Activated gamma-delta T cell (primary cell): ENCODE results near the gene H19.

ENCODE experiments used
- DNase-seq: peaks from one replicate; lab custom pipeline; 2025; lab: John Stamatoyannopoulos, UW

H19 gene

DNA sequence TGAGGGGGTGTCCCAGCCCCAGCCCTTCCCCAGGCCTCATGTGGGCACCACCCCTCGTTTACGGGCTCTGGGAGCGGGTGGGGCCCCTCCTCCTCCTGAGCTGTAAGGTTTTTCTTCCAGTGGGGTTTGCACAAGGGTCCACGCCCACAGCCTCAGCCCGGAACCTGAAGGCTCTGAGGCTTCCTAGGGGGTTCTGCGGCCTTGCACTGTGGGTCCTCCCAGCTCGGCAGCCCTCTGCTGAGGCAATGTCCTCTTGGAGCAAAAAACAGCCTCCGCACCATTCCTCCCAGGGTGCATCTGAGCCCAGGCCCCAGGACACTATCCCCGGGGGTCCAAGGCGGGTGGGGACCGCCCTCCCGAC lies 14.1 kb downstream of the H19 start:
- DNase-seq, result no peak

DNA sequence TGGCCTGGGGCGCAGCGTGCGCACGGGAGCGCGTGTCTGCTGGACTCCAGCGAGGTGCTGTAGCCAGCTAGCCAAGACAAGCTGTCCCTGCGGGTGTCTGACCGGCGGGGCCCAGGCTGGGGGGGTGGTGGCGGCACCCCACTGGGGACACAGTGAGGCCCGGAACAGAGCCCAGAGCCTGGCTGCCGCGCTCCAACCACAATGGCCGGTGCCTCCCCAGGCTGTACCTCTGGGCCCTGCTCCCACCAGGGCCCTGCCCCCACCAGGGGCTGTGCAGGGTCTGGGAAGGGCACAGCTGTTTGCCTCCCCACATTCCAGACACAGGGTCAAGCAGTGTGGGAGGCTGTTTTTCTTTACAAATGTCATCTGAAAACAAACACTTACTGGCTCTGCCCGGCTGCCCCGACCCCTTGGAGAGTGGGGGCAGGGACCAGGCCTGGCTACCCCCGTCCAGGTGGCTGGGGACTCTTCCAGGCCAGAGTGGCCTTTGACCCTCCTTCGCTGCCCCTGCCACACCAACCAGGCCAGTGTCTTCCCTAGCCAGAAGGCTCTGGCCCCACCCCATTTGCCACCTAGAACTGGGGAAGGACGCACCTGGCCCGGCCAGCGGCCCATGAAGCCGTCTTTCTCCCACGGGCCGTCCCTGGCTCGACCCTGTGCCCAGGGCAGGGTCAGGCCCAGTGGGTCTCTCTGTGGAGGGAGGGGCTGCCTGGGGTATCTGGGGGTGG lies 14.6 kb downstream of the H19 start:
- DNase-seq, result no peak

DNA sequence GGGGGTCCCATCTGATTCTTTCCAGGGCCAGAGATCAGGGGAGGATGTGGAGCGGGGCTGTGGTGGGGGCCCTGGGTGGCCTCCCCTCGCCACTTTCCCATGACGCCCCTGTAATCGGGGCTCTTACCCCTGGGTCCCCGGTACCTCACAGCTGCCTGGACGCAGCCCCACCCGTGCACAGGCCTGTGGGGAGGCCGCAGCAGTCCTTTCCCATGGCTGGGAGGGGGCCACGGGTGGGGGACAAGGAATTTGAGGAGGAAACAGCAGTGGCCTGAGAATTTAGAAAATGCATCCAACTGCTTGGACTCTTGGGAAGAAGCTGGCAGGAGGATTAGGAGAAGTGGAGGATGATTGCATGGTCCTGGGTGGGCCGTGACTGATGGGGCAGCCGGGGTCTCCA lies 18.0 kb downstream of the H19 start:
- DNase-seq, result no peak

GRCh38 chr11:1978720-1979473 lies 18.7 kb downstream of the H19 start:
- no peak for DNase-seq

GRCh38 chr11:1975185-1975584 lies 22.5 kb downstream of the H19 start:
- DNase-seq, result no peak

GRCh38 chr11:1970956-1971355 lies 26.7 kb downstream of the H19 start:
- DNase-seq, result no peak

GRCh38 chr11:1969776-1970175 lies 27.9 kb downstream of the H19 start:
- no peak for DNase-seq

DNA sequence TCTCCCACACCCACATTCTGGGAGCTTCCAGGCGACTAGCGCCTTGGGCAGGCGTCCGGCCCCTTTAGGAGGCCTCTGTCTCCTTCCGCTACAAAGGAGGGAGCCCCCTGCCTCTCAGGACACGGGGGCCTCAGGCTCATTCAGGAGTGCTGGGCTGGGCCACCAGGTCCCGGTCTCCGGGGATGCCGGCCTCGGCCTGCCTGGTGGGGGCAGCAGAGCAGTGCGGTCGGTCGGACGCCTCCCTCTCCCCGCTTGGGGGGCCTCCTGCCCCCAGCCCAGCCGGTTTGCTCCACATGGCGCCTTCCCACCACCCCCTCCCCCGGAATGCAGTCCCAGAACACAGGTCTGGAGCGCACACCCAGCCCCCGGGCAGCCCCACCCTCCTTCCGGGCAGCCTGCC lies 28.6 kb downstream of the H19 start:
- DNase-seq, result no peak

GRCh38 chr11:1968454-1969002 lies 29.1 kb downstream of the H19 start:
- DNase-seq, result no peak

DNA sequence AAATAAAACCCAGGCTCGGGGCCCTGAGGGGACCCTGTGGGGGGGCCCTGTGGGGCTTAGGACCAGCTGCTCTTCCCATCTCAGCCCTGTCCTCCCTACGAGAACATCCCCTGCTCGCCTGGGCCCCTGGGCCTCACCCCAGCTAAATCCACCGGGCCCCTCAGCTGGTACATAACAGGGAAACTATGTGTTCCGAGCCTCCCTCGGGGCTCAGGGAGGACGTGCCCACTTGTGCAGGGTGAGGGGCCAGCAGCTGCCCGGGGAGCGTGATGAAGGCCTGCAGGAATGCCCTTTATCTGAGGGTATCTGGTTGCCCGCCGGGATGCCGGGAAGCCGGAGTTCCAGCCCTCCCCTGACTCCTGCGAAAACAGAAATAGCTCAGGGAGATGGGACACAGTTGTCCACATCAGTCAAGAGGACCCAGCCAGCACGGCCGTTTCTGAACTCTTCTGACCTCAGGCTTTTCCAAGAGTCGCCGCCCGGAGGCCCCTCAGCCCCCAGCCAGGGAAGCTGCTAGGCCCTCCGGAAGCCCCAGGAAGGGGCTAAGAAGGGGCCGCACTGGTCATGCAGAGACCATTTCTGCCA lies 29.9 kb downstream of the H19 start:
- no peak for DNase-seq

- DNase-seq, result no peak
These were observed 31.1 kb downstream of the H19 start for GRCh38 chr11:1966531-1966930.

DNA sequence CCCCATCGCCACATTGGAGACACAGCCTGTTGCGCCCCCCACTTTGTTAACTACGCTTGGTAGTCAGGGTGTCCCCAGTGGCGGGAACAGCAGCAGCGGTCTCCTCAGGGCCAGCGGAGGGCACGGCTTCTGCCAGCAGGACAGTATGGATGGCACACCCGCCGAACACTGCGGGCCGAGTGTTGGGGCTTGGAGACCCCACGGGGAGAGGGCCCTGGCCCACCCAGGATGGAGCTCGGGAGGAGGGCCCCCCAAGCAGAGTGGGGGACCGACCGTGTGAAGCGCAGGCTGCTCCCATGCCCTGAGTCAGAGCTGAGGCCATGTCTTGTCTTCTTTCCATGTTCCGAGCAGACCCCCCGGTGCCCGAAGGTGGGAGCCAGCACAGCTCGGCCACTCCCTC lies 32.7 kb downstream of the H19 start:
- no peak for DNase-seq

- DNase-seq, result no peak
These were observed 33.3 kb downstream of the H19 start for GRCh38 chr11:1964348-1964747.

DNA sequence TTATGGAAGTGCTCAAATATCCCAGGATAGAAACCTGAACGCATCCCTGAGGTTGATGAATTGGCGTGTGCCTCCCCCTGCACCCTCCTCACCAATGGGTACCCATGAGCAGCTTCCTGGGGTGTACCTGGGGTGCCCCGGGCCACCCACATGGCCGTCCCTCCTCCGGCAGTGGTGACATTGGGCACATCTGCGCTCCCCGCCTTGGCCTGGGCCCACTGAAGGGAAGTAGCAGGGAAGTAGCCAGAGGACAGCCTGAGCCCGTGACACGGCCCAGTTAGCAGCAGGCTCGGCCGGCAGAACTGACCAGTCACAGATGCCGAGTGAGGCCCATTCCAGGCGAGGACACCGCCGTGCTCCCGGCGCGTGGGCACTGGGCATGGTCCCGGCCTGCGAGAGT lies 33.8 kb downstream of the H19 start:
- DNase-seq, result no peak

DNA sequence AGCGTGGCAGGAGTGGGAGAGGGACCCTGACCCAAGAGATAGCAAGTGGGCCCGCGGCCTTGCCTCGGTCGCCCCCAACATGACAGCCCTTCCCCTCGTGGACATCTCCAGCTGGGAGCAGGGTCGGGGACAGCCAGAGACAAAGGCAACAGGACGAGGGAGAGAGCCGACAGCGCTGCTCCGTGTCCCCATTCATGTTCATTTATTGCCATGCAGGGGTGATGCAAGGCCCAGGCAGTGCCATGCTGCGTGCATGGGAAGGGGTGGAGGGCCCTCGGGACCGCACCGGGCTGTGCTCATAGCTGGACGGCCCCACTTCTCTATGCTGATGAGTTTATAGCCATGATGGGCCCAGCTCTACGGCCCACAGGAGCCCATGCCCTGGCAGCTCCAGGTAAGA lies 37.9 kb downstream of the H19 start:
- no peak for DNase-seq

DNA sequence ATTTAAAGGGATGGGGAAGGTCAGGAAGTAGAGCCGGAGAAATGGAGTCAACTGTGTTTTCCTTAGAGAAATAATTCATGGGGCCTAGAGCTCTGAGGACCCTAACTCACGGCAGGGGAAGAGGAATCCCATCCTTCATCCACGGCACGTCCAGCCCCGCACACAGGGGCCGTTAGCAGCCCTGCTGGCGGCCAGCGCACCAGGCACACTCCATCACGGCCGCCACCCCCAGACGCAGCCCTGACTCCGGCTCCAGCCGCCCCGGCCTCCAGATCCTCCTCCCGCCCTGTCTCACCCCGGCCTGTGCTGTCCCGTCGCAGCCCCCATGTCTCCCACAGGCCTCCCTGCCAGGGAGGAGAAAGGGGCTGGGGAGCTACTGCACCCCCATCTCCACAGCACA lies 39.3 kb downstream of the H19 start:
- no peak for DNase-seq

GRCh38 chr11:1953489-1954266 lies 44.0 kb downstream of the H19 start:
- no peak for DNase-seq

DNA sequence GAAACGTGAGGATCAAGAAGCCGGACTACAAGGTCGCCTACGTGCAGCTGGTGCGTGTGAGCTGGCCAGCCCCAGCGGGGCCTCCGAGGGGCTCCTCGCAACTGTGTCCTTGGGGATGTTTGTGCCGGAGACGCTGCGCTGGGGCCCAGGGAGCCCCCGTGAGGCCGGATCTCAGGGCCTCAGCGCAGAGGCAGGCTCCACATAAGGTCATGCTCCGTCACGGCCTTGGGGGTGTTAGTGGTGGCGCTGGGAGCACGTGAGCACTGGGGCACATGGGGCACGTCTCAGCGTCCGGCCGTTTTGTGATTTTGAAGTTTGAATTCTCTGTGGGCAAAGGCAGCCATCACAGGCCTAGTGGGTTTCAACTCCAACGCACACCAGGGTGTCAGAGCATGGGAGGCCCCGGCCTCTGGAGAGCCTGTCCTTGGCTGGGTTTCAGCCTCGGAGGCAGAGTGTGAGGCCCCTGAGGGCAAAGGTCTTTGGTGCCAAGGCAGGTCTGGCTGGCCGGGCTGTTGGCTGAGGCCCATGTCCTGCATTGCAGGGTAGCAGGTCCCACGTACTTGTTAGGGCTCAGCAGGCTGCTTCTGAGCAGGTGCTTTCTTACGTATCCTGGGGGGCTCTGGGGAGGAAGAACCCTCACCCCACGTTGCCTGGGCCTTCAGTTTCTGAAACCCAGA lies 44.7 kb downstream of the H19 start:
- DNase-seq, result no peak

- no peak for DNase-seq
These were observed 47.7 kb downstream of the H19 start for GRCh38 chr11:1949922-1950321.

- DNase-seq, result no peak
These were observed 48.3 kb downstream of the H19 start for GRCh38 chr11:1949302-1949701.

DNA sequence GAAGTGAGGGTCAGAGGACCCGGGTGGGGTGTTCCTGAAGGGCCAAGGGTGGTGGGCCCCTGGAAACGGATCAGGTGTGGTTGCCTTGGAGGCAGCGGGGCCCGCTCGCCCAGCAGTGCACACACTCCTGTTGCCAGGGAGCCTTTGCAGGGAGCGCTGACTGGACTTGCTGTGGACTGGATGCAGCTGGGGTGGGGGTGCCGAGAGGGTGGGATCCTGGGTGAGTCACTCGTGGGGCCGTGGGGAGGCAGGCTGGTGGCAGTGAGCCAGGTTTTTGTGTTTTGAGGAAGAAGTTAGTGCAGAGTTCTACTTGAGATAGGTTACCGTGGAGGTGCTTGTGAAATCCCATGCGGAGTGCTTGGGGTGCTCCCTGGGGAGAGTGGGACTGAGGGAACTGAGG lies 49.3 kb downstream of the H19 start:
- no peak for DNase-seq
